Measurements from ENCODE around the gene USP40.
A peak's percentile ranks its signal among the peaks of the same experiment; 100 is the strongest.
"Not testable (repeated sequence)": the region's sequence is repeated elsewhere in the genome, so short reads cannot be mapped to it uniquely, and the experiment has no call there.

Gene USP40

GRCh38 chr2:233566141-233566956, at the start of gene USP40:
TSS of gene USP40 (minus strand) at chr2:233566782. CDS start at chr2:233565554, 1,228 bp downstream.
- peak; percentile 93 for DNase-seq (ENCODE audit: low spot score in 2 of 2)
- H3K4me3 ChIP-seq: peak within 1 kb of the TSS; percentile 67
- H3K9me3 ChIP-seq: no peaks in the 10 kb centered on the region
- H3K27me3 ChIP-seq (ENCODE audit: low read depth): no peaks in the 10 kb centered on the region
- in situ Hi-C loops (cut with MboI; ENCODE audit: low sequenced_read_pairs): loop anchor here (10.0 kb wide), 1 partner anchor 128 kb away; the partner anchor contains the start of gene UGT1A6
- H3K4me1 ChIP-seq: peaks cover 39% of the 10 kb centered on the region
- H3K36me3 ChIP-seq (replicated peaks): peaks cover 3% of the 10 kb centered on the region; the same call in 1 of the 2 replicates

GRCh38 chr2:233611284-233611683, 44.7 kb upstream of the USP40 start:
- in situ Hi-C loops (cut with MboI; ENCODE audit: low sequenced_read_pairs): no loop called here
- no peak overlapping the region for H3K4me3 ChIP-seq
- H3K27me3 ChIP-seq (ENCODE audit: low read depth): no peaks in the 10 kb centered on the region
- peaks cover 5% of the 10 kb centered on the region; the same call in 1 of the 2 replicates for H3K9me3 ChIP-seq
- H3K4me1 ChIP-seq: no peaks in the 10 kb centered on the region
- H3K36me3 ChIP-seq (replicated peaks): no peaks in the 10 kb centered on the region
- no peak for DNase-seq (ENCODE audit: low spot score in 2 of 2)

GRCh38 chr2:233605680-233606079, 39.1 kb upstream of the USP40 start:
- Histone ChIP-seq H3K9me3 (no peaks in the 10 kb centered on the region), H3K27me3 (ENCODE audit: low read depth) (no peaks in the 10 kb centered on the region), H3K4me3 (no peak overlapping the region), H3K36me3 (replicated peaks) (no peaks in the 10 kb centered on the region), H3K4me1 (no peaks in the 10 kb centered on the region)
- no peak for DNase-seq (ENCODE audit: low spot score in 2 of 2)
- in situ Hi-C loops (cut with MboI; ENCODE audit: low sequenced_read_pairs): no loop called here

GRCh38 chr2:233604826-233605225, 38.2 kb upstream of the USP40 start:
- H3K4me1 ChIP-seq: no peaks in the 10 kb centered on the region
- no peaks in the 10 kb centered on the region for H3K36me3 ChIP-seq (replicated peaks)
- no peak for DNase-seq (ENCODE audit: low spot score in 2 of 2)
- H3K4me3 ChIP-seq: no peak overlapping the region
- H3K27me3 ChIP-seq (ENCODE audit: low read depth): no peaks in the 10 kb centered on the region
- in situ Hi-C loops (cut with MboI; ENCODE audit: low sequenced_read_pairs): no loop called here
- H3K9me3 ChIP-seq: no peaks in the 10 kb centered on the region

- DNase-seq (ENCODE audit: low spot score in 2 of 2): no peak
- Histone ChIP-seq H3K9me3 (no peaks in the 10 kb centered on the region), H3K4me3 (no peak overlapping the region), H3K27me3 (ENCODE audit: low read depth) (no peaks in the 10 kb centered on the region), H3K4me1 (no peaks in the 10 kb centered on the region), H3K36me3 (replicated peaks) (no peaks in the 10 kb centered on the region)
- in situ Hi-C loops (cut with MboI; ENCODE audit: low sequenced_read_pairs): no loop called here
Observed at GRCh38 chr2:233603520-233603919, 36.9 kb upstream of the USP40 start.

- in situ Hi-C loops (cut with MboI; ENCODE audit: low sequenced_read_pairs): no loop called here
- H3K9me3 ChIP-seq: peaks cover 1% of the 10 kb centered on the region
- no peaks in the 10 kb centered on the region for H3K27me3 ChIP-seq (ENCODE audit: low read depth)
- H3K4me3 ChIP-seq: no peak overlapping the region
- DNase-seq (ENCODE audit: low spot score in 2 of 2): no peak
- no peaks in the 10 kb centered on the region for H3K4me1 ChIP-seq
- no peaks in the 10 kb centered on the region for H3K36me3 ChIP-seq (replicated peaks)
Observed at GRCh38 chr2:233602076-233602475, 35.5 kb upstream of the USP40 start.

- peaks cover 13% of the 10 kb centered on the region for H3K9me3 ChIP-seq
Observed at GRCh38 chr2:233600386-233600785, 33.8 kb upstream of the USP40 start.

GRCh38 chr2:233598952-233599351, 32.4 kb upstream of the USP40 start:
- no peaks in the 10 kb centered on the region for H3K27me3 ChIP-seq (ENCODE audit: low read depth)
- no peaks in the 10 kb centered on the region for H3K36me3 ChIP-seq (replicated peaks)
- no peak overlapping the region for H3K4me3 ChIP-seq
- DNase-seq (ENCODE audit: low spot score in 2 of 2): no peak
- in situ Hi-C loops (cut with MboI; ENCODE audit: low sequenced_read_pairs): no loop called here
- peaks cover 4% of the 10 kb centered on the region; the same call in 1 of the 2 replicates for H3K4me1 ChIP-seq
- H3K9me3 ChIP-seq: peaks cover 13% of the 10 kb centered on the region

More at GRCh38 chr2:233600386-233600785, 33.8 kb upstream of the USP40 start:
- Histone ChIP-seq H3K4me3 (no peak overlapping the region), H3K27me3 (ENCODE audit: low read depth) (no peaks in the 10 kb centered on the region), H3K36me3 (replicated peaks) (no peaks in the 10 kb centered on the region), H3K4me1 (peaks cover 4% of the 10 kb centered on the region; the same call in 1 of the 2 replicates)
- in situ Hi-C loops (cut with MboI; ENCODE audit: low sequenced_read_pairs): no loop called here
- no peak for DNase-seq (ENCODE audit: low spot score in 2 of 2)

GRCh38 chr2:233597522-233597921, 30.9 kb upstream of the USP40 start:
- DNase-seq (ENCODE audit: low spot score in 2 of 2): no peak
- Histone ChIP-seq H3K4me3 (no peak overlapping the region), H3K9me3 (peaks cover 13% of the 10 kb centered on the region), H3K36me3 (replicated peaks) (no peaks in the 10 kb centered on the region), H3K4me1 (peaks cover 4% of the 10 kb centered on the region; the same call in 1 of the 2 replicates), H3K27me3 (ENCODE audit: low read depth) (no peaks in the 10 kb centered on the region)
- in situ Hi-C loops (cut with MboI; ENCODE audit: low sequenced_read_pairs): no loop called here

- no peak for DNase-seq (ENCODE audit: low spot score in 2 of 2)
- in situ Hi-C loops (cut with MboI; ENCODE audit: low sequenced_read_pairs): no loop called here
- H3K27me3 ChIP-seq (ENCODE audit: low read depth): no peaks in the 10 kb centered on the region
- no peaks in the 10 kb centered on the region for H3K36me3 ChIP-seq (replicated peaks)
- H3K4me1 ChIP-seq: peaks cover 4% of the 10 kb centered on the region; the same call in 1 of the 2 replicates
- H3K4me3 ChIP-seq: no peak overlapping the region
- H3K9me3 ChIP-seq: peaks cover 13% of the 10 kb centered on the region
Observed at GRCh38 chr2:233593201-233593600, 26.6 kb upstream of the USP40 start.

- H3K36me3 ChIP-seq (replicated peaks); H3K4me3 ChIP-seq; in situ Hi-C loops (cut with MboI; ENCODE audit: low sequenced_read_pairs); H3K27me3 ChIP-seq (ENCODE audit: low read depth); DNase-seq (ENCODE audit: low spot score in 2 of 2); H3K4me1 ChIP-seq: not testable (repeated sequence)
- H3K9me3 ChIP-seq: peaks cover 13% of the 10 kb centered on the region
Observed at GRCh38 chr2:233592706-233593105, 26.1 kb upstream of the USP40 start.

GRCh38 chr2:233588400-233588799, 21.8 kb upstream of the USP40 start:
- Histone ChIP-seq H3K27me3 (ENCODE audit: low read depth) (no peaks in the 10 kb centered on the region), H3K4me1 (no peaks in the 10 kb centered on the region), H3K4me3 (no peak overlapping the region), H3K36me3 (replicated peaks) (no peaks in the 10 kb centered on the region), H3K9me3 (peaks cover 2% of the 10 kb centered on the region; the same call in 1 of the 2 replicates)
- in situ Hi-C loops (cut with MboI; ENCODE audit: low sequenced_read_pairs): no loop called here
- DNase-seq (ENCODE audit: low spot score in 2 of 2): no peak

- H3K36me3 ChIP-seq (replicated peaks): no peaks in the 10 kb centered on the region
- DNase-seq (ENCODE audit: low spot score in 2 of 2): no peak
- peaks cover 2% of the 10 kb centered on the region; the same call in 1 of the 2 replicates for H3K9me3 ChIP-seq
- no peaks in the 10 kb centered on the region for H3K4me1 ChIP-seq
- in situ Hi-C loops (cut with MboI; ENCODE audit: low sequenced_read_pairs): no loop called here
- H3K27me3 ChIP-seq (ENCODE audit: low read depth): no peaks in the 10 kb centered on the region
- no peak overlapping the region for H3K4me3 ChIP-seq
Observed at GRCh38 chr2:233584210-233584609, 17.6 kb upstream of the USP40 start.

GRCh38 chr2:233583217-233583965, 16.8 kb upstream of the USP40 start:
- H3K4me3 ChIP-seq; H3K9me3 ChIP-seq; in situ Hi-C loops (cut with MboI; ENCODE audit: low sequenced_read_pairs); DNase-seq (ENCODE audit: low spot score in 2 of 2); H3K27me3 ChIP-seq (ENCODE audit: low read depth); H3K4me1 ChIP-seq; H3K36me3 ChIP-seq (replicated peaks): not testable (repeated sequence)
